WERI-Rb-1 (cell line): ENCODE results near the gene KCNG1.

Experiments used
- DNase-seq: peaks from one replicate; pipeline ENCODE4 v3.0.0-alpha.2; 2020
- H3K27ac ChIP-seq: fragments of 250-450 bp; sonication (Bioruptor Pico); 2 replicates; pipeline ENCODE4 v1.5.1; 2020; ENCODE audit warnings: mild to moderate bottlenecking, moderate library complexity
- H3K27me3 ChIP-seq: fragments of 250-450 bp; sonication (Bioruptor Pico); 2 replicates; pipeline ENCODE4 v1.5.1; 2021; ENCODE audit warnings: mild to moderate bottlenecking, low read depth, moderate library complexity; ENCODE audit not compliant: insufficient read depth, severe bottlenecking
- H3K36me3 ChIP-seq: fragments of 250-450 bp; sonication (Bioruptor Pico); 2 replicates; pipeline ENCODE4 v1.5.1; 2020; ENCODE audit warnings: mild to moderate bottlenecking, moderate library complexity
- H3K4me3 ChIP-seq: 2 replicates; pipeline ENCODE4 v1.5.1; 2011; ENCODE audit warnings: low read depth, mild to moderate bottlenecking, control low read depth, low read length
- H3K9me3 ChIP-seq: fragments of 250-450 bp; sonication (Bioruptor Pico); 2 replicates; pipeline ENCODE4 v1.5.1; 2021; ENCODE audit warnings: mild to moderate bottlenecking, moderate library complexity; ENCODE audit not compliant: severe bottlenecking
- CTCF ChIP-seq: IDR thresholded peaks from 2 replicates; pipeline ENCODE4 v1.5.1; 2011; ENCODE audit warnings: low read depth, mild to moderate bottlenecking, control low read depth, inconsistent platforms, low read length

The KCNG1 gene

GRCh38 chr20:51009303-51010042, 13.4 kb downstream of the KCNG1 start:
- TF ChIP-seq CTCF: no peak
- H3K27me3 ChIP-seq: peaks cover 97% of the 10 kb centered on the region
- no peak overlapping the region for H3K4me3 ChIP-seq
- H3K27ac ChIP-seq: no peak overlapping the region
- no peak for DNase-seq
- H3K36me3 ChIP-seq: no peaks in the 10 kb centered on the region
- no peaks in the 10 kb centered on the region for H3K9me3 ChIP-seq

DNA sequence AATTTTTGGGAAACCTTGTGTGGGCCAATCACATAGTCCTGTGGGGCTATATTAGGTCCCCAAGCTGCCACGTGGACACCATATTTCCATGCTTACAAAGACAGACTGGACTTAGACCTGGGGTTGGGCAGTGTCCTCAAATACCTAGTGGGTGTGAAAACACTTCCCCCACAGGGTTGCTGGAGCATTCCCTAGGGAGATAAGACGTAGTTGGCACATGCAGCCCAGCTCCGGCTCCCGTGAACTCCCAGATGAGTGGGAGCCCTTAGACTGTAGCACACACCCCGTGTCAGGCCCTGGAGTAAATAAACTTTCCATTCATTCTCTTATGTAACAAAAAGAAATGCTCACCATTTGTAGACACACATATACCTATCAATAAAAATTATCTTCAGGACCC, 14.2 kb downstream of the KCNG1 start:
- Histone ChIP-seq H3K27me3 (peaks cover 97% of the 10 kb centered on the region), H3K27ac (no peak overlapping the region), H3K36me3 (no peaks in the 10 kb centered on the region), H3K4me3 (no peak overlapping the region), H3K9me3 (no peaks in the 10 kb centered on the region)
- no peak for TF ChIP-seq CTCF
- no peak for DNase-seq

GRCh38 chr20:51005214-51005613, 17.7 kb downstream of the KCNG1 start:
- Histone ChIP-seq H3K27me3 (peaks cover 95% of the 10 kb centered on the region), H3K9me3 (no peaks in the 10 kb centered on the region), H3K36me3 (no peaks in the 10 kb centered on the region), H3K27ac (no peak overlapping the region), H3K4me3 (no peak overlapping the region)
- TF ChIP-seq CTCF: no peak
- DNase-seq: no peak

- Histone ChIP-seq H3K27ac (no peak overlapping the region), H3K4me3 (no peak overlapping the region), H3K27me3 (peaks cover 95% of the 10 kb centered on the region), H3K9me3 (no peaks in the 10 kb centered on the region), H3K36me3 (no peaks in the 10 kb centered on the region)
- no peak for TF ChIP-seq CTCF
- no peak for DNase-seq
Observed at GRCh38 chr20:51004781-51005180, 18.1 kb downstream of the KCNG1 start.

GRCh38 chr20:51004305-51004727, 18.6 kb downstream of the KCNG1 start:
- DNase-seq: no peak
- peaks cover 94% of the 10 kb centered on the region for H3K27me3 ChIP-seq
- TF ChIP-seq CTCF: no peak
- H3K36me3 ChIP-seq: no peaks in the 10 kb centered on the region
- no peaks in the 10 kb centered on the region for H3K9me3 ChIP-seq
- no peak overlapping the region for H3K4me3 ChIP-seq
- no peak overlapping the region for H3K27ac ChIP-seq

- no peaks in the 10 kb centered on the region for H3K9me3 ChIP-seq
- peaks cover 94% of the 10 kb centered on the region for H3K27me3 ChIP-seq
- no peak overlapping the region for H3K27ac ChIP-seq
- no peak for TF ChIP-seq CTCF
- H3K36me3 ChIP-seq: no peaks in the 10 kb centered on the region
- no peak overlapping the region for H3K4me3 ChIP-seq
- DNase-seq: no peak
Observed at GRCh38 chr20:51003753-51004152, 19.2 kb downstream of the KCNG1 start.
